ENCODE data around the gene ATG2B.
A peak's percentile ranks its signal among the peaks of the same experiment; 100 is the strongest.
"Not testable (repeated sequence)": the region's sequence is repeated elsewhere in the genome, so short reads cannot be mapped to it uniquely, and the experiment has no call there.

ATG2B gene

GRCh38 chr14:96370528-96370927 lies 7.4 kb upstream of the ATG2B start:
- DNase-seq (ENCODE audit: low read depth): no peak

- DNase-seq (ENCODE audit: low read depth): no peak
Measured at GRCh38 chr14:96368534-96368933, 5.4 kb upstream of the ATG2B start.

- DNase-seq (ENCODE audit: low read depth): no peak
Measured at GRCh38 chr14:96364962-96365361, 1.8 kb upstream of the ATG2B start.

GRCh38 chr14:96363751-96364336 lies 703 bp upstream of the ATG2B start:
- DNase-seq (ENCODE audit: low read depth): peak; percentile 79

- peak; percentile 63 for DNase-seq (ENCODE audit: low read depth)
Measured at GRCh38 chr14:96362071-96362964, 823 bp downstream of the ATG2B start.

GRCh38 chr14:96359959-96360358 lies 3.2 kb downstream of the ATG2B start:
- no peak for DNase-seq (ENCODE audit: low read depth)

GRCh38 chr14:96357216-96357615 lies 5.9 kb downstream of the ATG2B start:
- DNase-seq (ENCODE audit: low read depth): no peak

- no peak for DNase-seq (ENCODE audit: low read depth)
Measured at GRCh38 chr14:96354246-96354645, 8.9 kb downstream of the ATG2B start.

GRCh38 chr14:96352708-96353107 lies 10.4 kb downstream of the ATG2B start:
- peak; percentile 58 for DNase-seq (ENCODE audit: low read depth)

GRCh38 chr14:96351986-96352385 lies 11.2 kb downstream of the ATG2B start:
- peak; percentile 63 for DNase-seq (ENCODE audit: low read depth)

GRCh38 chr14:96349286-96350075 lies 13.7 kb downstream of the ATG2B start:
- DNase-seq (ENCODE audit: low read depth): peak; percentile 16

- DNase-seq (ENCODE audit: low read depth): not testable (repeated sequence)
Measured at GRCh38 chr14:96347957-96348356, 15.2 kb downstream of the ATG2B start.

- no peak for DNase-seq (ENCODE audit: low read depth)
Measured at GRCh38 chr14:96345669-96346068, 17.5 kb downstream of the ATG2B start.

- DNase-seq (ENCODE audit: low read depth): no peak
Measured at GRCh38 chr14:96341323-96341722, 21.8 kb downstream of the ATG2B start.

GRCh38 chr14:96338551-96338950 lies 24.6 kb downstream of the ATG2B start:
- DNase-seq (ENCODE audit: low read depth): peak; percentile 3

GRCh38 chr14:96324219-96324618 lies 38.9 kb downstream of the ATG2B start:
- DNase-seq (ENCODE audit: low read depth): no peak

GRCh38 chr14:96320605-96321004 lies 42.5 kb downstream of the ATG2B start:
- no peak for DNase-seq (ENCODE audit: low read depth)

- DNase-seq (ENCODE audit: low read depth): no peak
Measured at GRCh38 chr14:96318836-96319235, 44.3 kb downstream of the ATG2B start.

GRCh38 chr14:96316087-96316486 lies 47.1 kb downstream of the ATG2B start:
- DNase-seq (ENCODE audit: low read depth): no peak

- DNase-seq (ENCODE audit: low read depth): no peak
Measured at GRCh38 chr14:96310906-96311305, 52.2 kb downstream of the ATG2B start.

GRCh38 chr14:96309896-96310330 lies 53.2 kb downstream of the ATG2B start:
- no peak for DNase-seq (ENCODE audit: low read depth)

- DNase-seq (ENCODE audit: low read depth): no peak
Measured at GRCh38 chr14:96309133-96309895, 53.8 kb downstream of the ATG2B start.
